OCI-LY7 (cell line): ENCODE measurements around the gene ZBTB26. TPM values are rescaled to one million over a fixed set of nuclear protein-coding genes. Genes with fewer than 3 reads are reported as not detected.

Experiments
- BruUV-seq: library from RNA; stranded (reverse); fragments of 400-500 nt; replicated peaks from 2 replicates; lab custom pipeline; 2021; lab: Mats Ljungman, UMichigan
- CTCF ChIA-PET: fragments of 300-600 bp; sonication (Branson Sonifier 250); formaldehyde crosslinking; loops from one replicate; lab custom pipeline; 2022; ENCODE audit warnings: antibody characterized with exemption; ENCODE audit not compliant: unreplicated experiment; lab: Charles Lee
- POLR2A ChIA-PET: fragments of 300-600 bp; sonication (Branson Sonifier 250); formaldehyde crosslinking; loops from one replicate; lab custom pipeline; 2022; ENCODE audit warnings: antibody characterized with exemption; lab: Charles Lee
- DNase-seq: peaks from one replicate; pipeline ENCODE4 v3.0.0-alpha.2; 2015; ENCODE audit warnings: low spot score
- H2AFZ ChIP-seq: fragments of 200-600 bp; sonication (generic), shearing (Covaris generic); 2 replicates; pipeline ENCODE4 v1.6.1; 2014; ENCODE audit warnings: mild to moderate bottlenecking, antibody characterized with exemption, low read length, moderate library complexity
- H3K27ac ChIP-seq: fragments of 200-600 bp; sonication (generic); 2 replicates; pipeline ENCODE4 v1.5.1; 2014; ENCODE audit warnings: mixed run types, low read depth, mild to moderate bottlenecking, moderate library complexity, low read length, inconsistent platforms; ENCODE audit not compliant: poor library complexity, severe bottlenecking
- H3K36me3 ChIP-seq: fragments of 200-600 bp; sonication (generic); 2 replicates; pipeline ENCODE4 v1.6.1; 2014; ENCODE audit warnings: mild to moderate bottlenecking, antibody characterized with exemption, low read length, moderate library complexity, mixed read lengths; ENCODE audit not compliant: insufficient read depth
- H3K4me1 ChIP-seq: fragments of 200-600 bp; sonication (generic); 2 replicates; pipeline ENCODE4 v1.5.1; 2014; ENCODE audit warnings: mild to moderate bottlenecking, low read length; ENCODE audit not compliant: insufficient read depth, poor library complexity, severe bottlenecking
- H3K4me2 ChIP-seq: fragments of 200-600 bp; sonication (generic); 2 replicates; pipeline ENCODE4 v1.6.1; 2014; ENCODE audit warnings: mild to moderate bottlenecking, low read length
- H3K4me3 ChIP-seq: fragments of 200-600 bp; sonication (generic); 2 replicates; pipeline ENCODE4 v1.5.1; 2014; ENCODE audit warnings: mild to moderate bottlenecking, low read depth, low read length; ENCODE audit not compliant: poor library complexity, severe bottlenecking
- H3K79me2 ChIP-seq: fragments of 200-600 bp; sonication (generic); 2 replicates; pipeline ENCODE4 v1.6.1; 2016; ENCODE audit warnings: low read depth, mild to moderate bottlenecking, low read length, moderate library complexity, mixed read lengths; ENCODE audit not compliant: insufficient read depth
- H3K9me2 ChIP-seq: fragments of 200-600 bp; sonication (generic); 2 replicates; pipeline ENCODE4 v1.6.1; 2016; ENCODE audit warnings: mild to moderate bottlenecking, low read length, mixed read lengths; ENCODE audit not compliant: insufficient read depth
- H3K9me3 ChIP-seq: fragments of 200-600 bp; sonication (generic); 2 replicates; pipeline ENCODE4 v1.6.1; 2014; ENCODE audit warnings: mild to moderate bottlenecking, mixed run types, low read length, mixed read lengths
- H4K20me1 ChIP-seq: fragments of 200-600 bp; sonication (generic); 2 replicates; pipeline ENCODE4 v1.6.1; 2014; ENCODE audit warnings: mild to moderate bottlenecking, antibody characterized with exemption, low read length, moderate library complexity, mixed read lengths; ENCODE audit not compliant: insufficient read depth
- EZH2phosphoT487 ChIP-seq: fragments of 200-600 bp; sonication (generic); IDR thresholded peaks from 2 replicates; pipeline ENCODE4 v1.6.1; 2018; ENCODE audit warnings: low read depth, borderline replicate concordance, mild to moderate bottlenecking, mixed run types, antibody characterized with exemption, low read length, moderate library complexity, mixed read lengths
- intact Hi-C: fragments of 100-400 bp; cut with micrococcal nuclease; formaldehyde crosslinking; loops from one replicate; pipeline ENCODE4 v1.10.0; 2022; ENCODE audit not compliant: unreplicated experiment
- small RNA-seq: library from RNA; depleted of rRNA; stranded (forward); fragments of <200 nt; gene quantifications from one replicate; pipeline ENCODE3, GENCODE V24; 2014
- total RNA-seq, 2 experiments: library from RNA; depleted of rRNA in 1 of 2; stranded (reverse); fragments of >200 nt in 1 of 2; shearing (Covaris generic) in 1 of 2; gene quantifications; 2 replicates each; pipeline ENCODE4 v1.2.3, GENCODE V29; 2014 to 2022
- TF ChIP-seq, protein P1 (sequence below): fragments of 200-600 bp; sonication (generic); conservative IDR thresholded peaks from 2 replicates; pipeline ENCODE4 v1.5.1; 2014; ENCODE audit warnings: mild to moderate bottlenecking, antibody characterized with exemption, low read length, moderate library complexity, mixed read lengths

ZBTB26 gene
- total RNA-seq, 2 experiments from 2014 or later = 10.8 to 14.2 TPM

DNA sequence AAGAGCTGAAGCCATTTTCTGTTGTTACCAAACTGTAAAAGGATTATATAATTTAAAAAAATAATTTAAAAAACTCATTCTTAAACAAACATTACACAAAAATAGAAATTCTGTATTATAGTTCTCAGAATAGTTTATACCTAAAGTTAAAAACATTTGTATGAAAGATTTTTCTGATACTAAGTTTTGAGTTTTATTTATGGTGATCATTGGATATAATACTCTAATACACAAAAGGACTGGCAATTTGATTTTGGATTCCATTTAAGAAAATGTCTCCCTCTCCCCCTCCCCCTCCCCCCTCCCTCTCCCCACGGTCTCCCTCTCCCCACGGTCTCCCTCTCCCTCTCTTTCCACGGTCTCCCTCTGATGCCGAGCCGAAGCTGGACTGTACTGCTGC, 65.2 kb downstream of the ZBTB26 start:
- POLR2A ChIA-PET = no interaction called here

More for the DNA sequence above, 65.2 kb downstream of the ZBTB26 start:
- Histone ChIP-seq H3K4me1 (no peaks in the 10 kb centered on the region), H4K20me1 (no peaks in the 10 kb centered on the region), H3K79me2 (no peaks in the 10 kb centered on the region), H3K9me3 (no peaks in the 10 kb centered on the region), H3K9me2 (no peaks in the 10 kb centered on the region), H3K27ac (no peak overlapping the region), H3K4me2 (no peak overlapping the region), H3K4me3 (no peak overlapping the region), H2AFZ (no peak overlapping the region), H3K36me3 (peaks cover 71% of the 10 kb centered on the region)
- BruUV-seq = no TSS peak
- intact Hi-C loops = no loop called here
- CTCF ChIA-PET = no interaction called here
- no peak for DNase-seq
- TF ChIP-seq EZH2phosphoT487 = no peak
- TF ChIP-seq, protein P1, sequence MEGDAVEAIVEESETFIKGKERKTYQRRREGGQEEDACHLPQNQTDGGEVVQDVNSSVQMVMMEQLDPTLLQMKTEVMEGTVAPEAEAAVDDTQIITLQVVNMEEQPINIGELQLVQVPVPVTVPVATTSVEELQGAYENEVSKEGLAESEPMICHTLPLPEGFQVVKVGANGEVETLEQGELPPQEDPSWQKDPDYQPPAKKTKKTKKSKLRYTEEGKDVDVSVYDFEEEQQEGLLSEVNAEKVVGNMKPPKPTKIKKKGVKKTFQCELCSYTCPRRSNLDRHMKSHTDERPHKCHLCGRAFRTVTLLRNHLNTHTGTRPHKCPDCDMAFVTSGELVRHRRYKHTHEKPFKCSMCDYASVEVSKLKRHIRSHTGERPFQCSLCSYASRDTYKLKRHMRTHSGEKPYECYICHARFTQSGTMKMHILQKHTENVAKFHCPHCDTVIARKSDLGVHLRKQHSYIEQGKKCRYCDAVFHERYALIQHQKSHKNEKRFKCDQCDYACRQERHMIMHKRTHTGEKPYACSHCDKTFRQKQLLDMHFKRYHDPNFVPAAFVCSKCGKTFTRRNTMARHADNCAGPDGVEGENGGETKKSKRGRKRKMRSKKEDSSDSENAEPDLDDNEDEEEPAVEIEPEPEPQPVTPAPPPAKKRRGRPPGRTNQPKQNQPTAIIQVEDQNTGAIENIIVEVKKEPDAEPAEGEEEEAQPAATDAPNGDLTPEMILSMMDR = no peak

Small RNAs within 50 kb of the gene (small RNA-seq; reads per million reads assigned to genes)
- gene RNY1P15 (not detected), gene SNORD90 (658 reads per million, percentile 100 among the genes with 10 or more reads in this experiment)

Other genes starting within 250 kb of the ZBTB26 start
- gene OR1L4, start 207.5 kb downstream of the ZBTB26 start, total RNA-seq (2014; rRNA removed; shearing (Covaris generic)) = not detected in 2 replicates
- not detected in 2 replicates for gene OR1L4, start 207.5 kb downstream of the ZBTB26 start, total RNA-seq (2022)
- not detected in 2 replicates for gene OR1L6, start 189.2 kb downstream of the ZBTB26 start, total RNA-seq (2014; rRNA removed; shearing (Covaris generic))
- gene OR1L6, start 189.2 kb downstream of the ZBTB26 start, total RNA-seq (2022) = not detected in 2 replicates
- gene OR5C1, start 142.6 kb downstream of the ZBTB26 start, total RNA-seq (2014; rRNA removed; shearing (Covaris generic)) = not detected in 2 replicates
- not detected in 2 replicates for gene OR5C1, start 142.6 kb downstream of the ZBTB26 start, total RNA-seq (2022)
- not detected in 2 replicates for gene OR1K1, start 131.4 kb downstream of the ZBTB26 start, total RNA-seq (2014; rRNA removed; shearing (Covaris generic))
- gene OR1K1, start 131.4 kb downstream of the ZBTB26 start, total RNA-seq (2022) = not detected in 2 replicates
- gene PDCL, start 102.9 kb downstream of the ZBTB26 start, total RNA-seq (2014; rRNA removed; shearing (Covaris generic)) = 25.1 and 26.9 TPM in 2 replicates
- 24.0 and 26.6 TPM in 2 replicates for gene PDCL, start 102.9 kb downstream of the ZBTB26 start, total RNA-seq (2022)
- 45.0 and 46.2 TPM in 2 replicates for gene RC3H2, start 26.2 kb downstream of the ZBTB26 start, total RNA-seq (2014; rRNA removed; shearing (Covaris generic))
- gene RC3H2, start 26.2 kb downstream of the ZBTB26 start, total RNA-seq (2022) = 73.7 and 78.7 TPM in 2 replicates
- 7.1 and 8.1 TPM in 2 replicates for gene ZBTB6, start 18.2 kb downstream of the ZBTB26 start, total RNA-seq (2014; rRNA removed; shearing (Covaris generic))
- gene ZBTB6, start 18.2 kb downstream of the ZBTB26 start, total RNA-seq (2022) = 8.4 and 9.4 TPM in 2 replicates
- gene RABGAP1, start 9.5 kb upstream of the ZBTB26 start, total RNA-seq (2014; rRNA removed; shearing (Covaris generic)) = 16.8 and 24.2 TPM in 2 replicates
- gene RABGAP1, start 9.5 kb upstream of the ZBTB26 start, total RNA-seq (2022) = 39.8 and 46.6 TPM in 2 replicates
- 0.25 and 1.2 TPM in 2 replicates for gene GPR21, start 102.2 kb upstream of the ZBTB26 start, total RNA-seq (2014; rRNA removed; shearing (Covaris generic))
- 4.1 TPM in 1 of 2 replicates, not detected in the other for gene GPR21, start 102.2 kb upstream of the ZBTB26 start, total RNA-seq (2022)